Activated effector memory CD4-positive, alpha-beta T cell treated with Interleukin-2 at 50 U/mL for 16 hours (primary cell): ENCODE measurements around the gene HHIPL1.

ENCODE experiments used
- DNase-seq: peaks from one replicate; pipeline ENCODE4 v3.0.0-alpha.2; 2020

The HHIPL1 gene

DNA sequence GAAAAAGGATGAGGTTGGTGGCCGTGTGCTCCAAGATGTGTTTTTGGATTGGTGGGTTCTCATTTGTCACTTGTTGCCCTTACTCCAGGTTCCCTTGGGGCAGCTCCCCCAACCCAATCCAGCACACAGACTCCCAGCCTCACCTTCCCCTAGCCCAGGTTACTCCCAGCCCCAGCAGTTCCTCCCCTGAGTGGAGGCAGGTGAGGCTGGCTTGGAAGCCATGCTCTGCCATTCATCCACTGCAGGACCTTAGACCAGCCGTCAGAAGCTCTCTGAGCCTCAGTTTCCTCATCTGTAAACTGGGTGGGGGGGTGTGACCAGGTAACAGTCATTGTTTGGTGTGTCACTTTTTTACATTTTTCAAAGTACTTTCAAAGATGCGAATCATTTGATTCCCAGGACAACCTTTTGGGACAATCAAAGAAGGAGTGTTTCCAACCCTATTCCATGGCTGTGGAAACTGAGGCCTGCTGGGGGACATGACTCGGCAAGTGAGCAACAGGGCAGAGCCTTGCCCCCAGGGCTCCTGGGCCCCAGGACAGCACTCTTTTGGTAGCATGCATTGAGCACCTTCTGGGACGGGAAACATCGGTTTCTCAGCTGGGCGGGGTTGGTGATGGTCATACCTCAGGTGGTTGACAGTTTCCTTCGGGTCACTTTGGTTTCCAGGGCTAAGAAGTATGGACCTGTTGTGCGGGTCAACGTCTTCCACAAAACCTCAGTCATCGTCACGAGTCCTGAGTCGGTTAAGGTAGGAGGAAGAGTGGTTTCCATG, 46.4 kb downstream of the HHIPL1 start:
- DNase-seq = no peak

DNA sequence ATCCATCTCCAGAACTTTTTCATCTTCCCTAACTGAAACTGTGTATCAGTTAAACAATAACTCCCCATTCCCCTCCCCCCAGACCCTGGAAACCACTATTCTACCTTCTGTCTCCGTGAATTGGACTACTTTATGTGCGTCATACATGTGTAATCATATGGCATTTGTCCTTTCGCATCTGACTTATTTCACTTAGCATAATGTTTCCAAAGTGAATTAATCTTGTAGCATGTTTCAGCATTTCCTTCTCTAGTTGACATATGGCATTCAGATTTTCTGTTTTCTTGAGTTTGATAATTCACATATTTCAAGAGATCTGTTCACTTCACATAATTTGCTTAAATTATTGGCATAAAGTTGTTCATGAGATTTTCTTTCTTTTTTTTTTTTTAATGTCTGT, 49.0 kb downstream of the HHIPL1 start:
- no peak for DNase-seq

DNA sequence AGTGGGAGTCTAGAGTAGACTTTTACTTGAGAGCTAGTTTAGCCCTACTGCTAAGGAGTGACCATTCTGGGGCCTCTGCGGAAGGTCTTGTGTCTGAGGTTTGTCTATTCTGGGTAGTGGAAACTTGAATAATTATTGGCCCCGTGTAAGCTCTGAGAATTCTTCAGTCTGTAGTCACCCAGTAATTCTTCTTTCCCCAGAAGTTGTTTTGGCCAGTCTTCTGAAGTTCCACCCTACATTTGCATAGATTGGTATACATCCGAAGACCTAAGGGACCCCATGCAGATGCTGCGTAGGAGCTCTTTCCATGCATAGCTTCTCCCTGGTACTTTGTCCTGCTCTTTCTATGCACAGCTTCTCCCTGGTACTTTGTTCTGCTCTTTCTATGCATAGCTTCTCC, 52.0 kb downstream of the HHIPL1 start:
- no peak for DNase-seq

DNA sequence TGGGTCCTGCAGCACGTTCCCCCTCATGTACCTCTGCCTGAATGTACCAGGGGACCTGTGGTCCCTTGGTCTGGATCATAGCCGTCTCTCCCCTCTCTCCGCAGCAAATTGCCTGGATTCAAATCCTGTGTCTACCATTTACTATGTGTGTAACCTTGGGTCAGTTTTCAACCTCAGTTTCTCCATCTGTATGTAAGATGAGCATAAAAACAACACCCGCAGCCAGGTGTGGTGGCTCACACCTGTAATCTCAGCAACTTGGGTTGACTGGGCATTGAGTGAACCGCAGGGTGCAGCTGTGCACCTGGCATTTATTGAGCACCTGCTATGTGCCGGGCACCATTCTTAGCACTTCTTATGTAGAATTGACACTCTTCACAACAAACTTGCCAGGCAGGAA, 53.3 kb downstream of the HHIPL1 start:
- DNase-seq = no peak

DNA sequence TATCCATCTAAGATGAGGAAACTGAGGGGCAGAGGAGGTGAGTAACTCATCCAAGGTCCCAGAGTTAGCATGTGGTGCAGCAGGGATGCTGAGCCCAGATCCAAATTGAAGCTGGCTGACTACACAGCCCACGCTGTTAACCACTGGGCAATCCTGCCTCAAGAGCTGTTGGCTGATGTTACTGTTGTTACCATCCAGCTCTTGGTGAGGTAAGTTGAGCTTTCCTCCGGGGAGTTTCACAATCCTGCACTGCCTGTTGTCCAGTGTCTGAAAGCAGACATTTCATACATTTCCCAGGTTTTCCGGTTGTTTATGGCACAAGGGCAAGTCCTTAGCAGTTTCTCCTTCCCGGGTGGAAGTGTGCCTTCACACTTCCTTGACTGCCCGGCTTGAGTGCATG, 53.7 kb downstream of the HHIPL1 start:
- DNase-seq = no peak

DNA sequence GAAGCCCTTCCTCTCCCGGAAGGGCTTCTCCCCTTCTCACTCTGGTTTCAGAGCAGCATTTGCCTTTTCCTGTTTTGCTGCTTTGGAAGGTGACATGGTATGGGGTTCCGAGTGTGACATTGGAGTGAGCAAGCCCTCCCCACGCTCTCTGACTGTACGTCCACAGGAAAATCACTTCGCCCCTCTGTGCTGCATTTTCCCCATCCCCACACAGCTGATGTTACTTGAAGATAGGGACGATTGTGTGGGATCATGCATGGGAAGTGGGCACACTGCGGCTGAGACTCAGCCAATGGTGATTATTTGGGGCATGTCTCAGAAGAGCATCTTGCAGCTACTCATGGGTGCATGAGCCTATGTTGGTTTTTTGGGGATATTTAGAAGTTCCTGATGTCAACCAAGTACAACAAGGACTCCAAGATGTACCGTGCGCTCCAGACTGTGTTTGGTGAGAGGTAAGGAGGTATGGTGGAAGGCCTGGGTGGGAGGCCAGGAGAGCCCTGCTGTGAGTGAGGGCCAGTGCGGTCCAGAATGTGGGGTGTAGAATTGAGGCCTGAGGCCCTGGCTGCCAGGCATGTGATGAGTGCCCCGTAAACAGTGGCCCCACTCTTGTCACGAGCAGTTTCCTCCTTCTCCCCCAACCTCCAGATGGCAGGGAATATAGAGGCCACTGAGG, 54.3 kb downstream of the HHIPL1 start:
- no peak for DNase-seq

DNA sequence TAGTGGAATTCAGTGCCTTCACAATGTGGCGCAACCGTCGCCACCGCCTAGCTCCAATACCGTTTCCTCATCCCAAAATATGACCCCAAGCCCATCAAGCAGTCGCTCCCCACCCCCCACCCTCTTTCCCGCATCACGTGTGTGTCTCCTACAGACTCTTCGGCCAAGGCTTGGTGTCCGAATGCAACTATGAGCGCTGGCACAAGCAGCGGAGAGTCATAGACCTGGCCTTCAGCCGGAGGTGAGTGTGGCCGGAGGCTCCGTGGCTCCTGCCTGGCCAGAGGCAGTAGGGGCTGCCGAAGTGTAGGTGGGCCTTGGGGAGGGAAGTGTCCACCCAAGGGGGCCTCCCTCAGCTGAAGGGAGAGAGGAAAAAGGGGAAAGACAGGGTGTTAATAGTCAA, 54.9 kb downstream of the HHIPL1 start:
- DNase-seq = no peak

DNA sequence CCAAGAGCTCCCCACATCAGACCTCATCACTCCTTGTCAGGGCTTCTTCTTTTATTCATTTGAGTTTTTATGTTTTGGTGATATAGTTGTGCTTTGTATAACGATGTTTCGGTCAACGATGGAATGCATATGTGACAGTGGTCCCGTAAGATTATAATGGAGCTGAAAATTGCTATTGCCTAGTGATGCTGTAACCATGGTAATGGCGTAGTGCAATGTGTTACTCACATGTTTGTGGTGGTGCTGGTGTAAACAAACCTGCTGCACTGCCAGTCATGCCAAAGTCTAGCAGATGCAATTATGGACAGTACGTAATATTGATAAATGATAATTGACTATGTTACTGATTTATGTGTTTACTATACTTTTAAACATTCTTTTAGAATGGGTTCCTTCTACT, 55.5 kb downstream of the HHIPL1 start:
- DNase-seq = no peak

DNA sequence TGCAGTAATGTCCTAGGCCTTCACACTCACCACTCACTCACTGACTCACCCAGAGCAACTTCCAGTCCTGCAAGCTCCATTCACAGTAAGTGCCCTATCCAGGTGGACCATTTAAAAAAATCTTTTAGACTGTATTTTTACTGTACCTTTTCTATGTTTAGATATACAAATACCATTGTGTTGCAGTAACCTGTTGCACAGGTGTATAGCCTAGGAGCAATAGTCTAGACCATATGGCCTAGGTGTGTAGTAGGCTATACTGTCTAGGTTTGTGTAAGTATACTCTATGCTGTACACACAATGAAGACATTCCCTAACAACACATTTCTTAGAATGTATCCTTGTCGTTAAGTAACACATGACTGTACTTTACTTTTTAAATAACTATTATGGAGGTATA, 56.3 kb downstream of the HHIPL1 start:
- no peak for DNase-seq

DNA sequence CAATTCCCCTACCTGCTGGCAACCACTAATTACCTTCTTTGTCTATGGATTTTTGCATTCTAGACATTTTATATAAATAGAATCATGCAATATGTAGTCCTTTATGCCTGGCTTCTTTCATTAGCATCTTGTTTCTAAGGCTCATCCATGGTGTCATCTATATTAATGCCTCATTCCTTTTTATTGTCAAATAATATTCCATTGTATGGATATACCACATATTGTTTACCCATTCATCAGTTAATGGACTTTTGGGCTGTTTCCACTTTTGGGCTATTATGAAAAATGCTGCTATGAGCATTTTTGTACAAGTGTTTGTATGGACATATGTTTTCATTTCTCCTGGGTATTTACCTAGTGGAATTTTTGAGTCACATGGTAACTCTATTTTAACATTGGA, 57.2 kb downstream of the HHIPL1 start:
- DNase-seq = no peak

DNA sequence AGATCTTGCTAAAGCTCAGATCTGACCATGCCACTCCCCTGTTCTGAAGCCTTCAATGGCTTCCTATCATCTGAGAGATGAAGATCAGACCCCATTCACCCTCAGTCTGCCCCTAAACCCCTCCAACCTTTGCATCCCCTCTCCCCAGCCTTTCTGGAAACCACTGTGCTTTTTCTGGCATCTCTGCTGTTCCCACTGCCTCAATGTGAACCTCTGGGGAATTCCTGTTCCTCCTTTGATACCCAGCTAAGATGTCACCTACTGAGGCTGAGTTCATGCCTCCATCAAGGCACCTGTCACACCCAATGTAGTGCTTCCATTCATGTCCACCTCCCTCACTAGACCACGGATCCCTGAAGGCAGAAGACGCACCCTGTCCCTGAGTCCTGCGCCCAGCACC, 58.5 kb downstream of the HHIPL1 start:
- no peak for DNase-seq

DNA sequence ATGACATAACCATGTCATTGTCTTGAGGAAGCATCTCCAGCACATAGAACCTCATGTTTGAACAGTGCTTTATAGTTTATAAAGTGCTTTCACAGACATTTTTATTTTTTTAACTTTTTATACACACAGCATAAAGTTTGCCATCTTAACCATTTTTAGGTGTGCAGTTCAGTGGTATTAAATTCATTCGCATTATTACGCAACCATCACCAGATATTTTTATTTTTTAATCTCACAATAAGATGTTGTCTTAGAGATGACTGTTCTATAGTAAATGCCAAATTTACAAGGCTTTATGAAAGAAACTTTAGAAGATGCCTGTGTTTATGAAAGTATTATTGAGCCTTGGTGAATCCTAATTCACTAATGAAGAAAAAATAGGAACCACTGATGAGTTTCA, 59.1 kb downstream of the HHIPL1 start:
- no peak for DNase-seq

DNA sequence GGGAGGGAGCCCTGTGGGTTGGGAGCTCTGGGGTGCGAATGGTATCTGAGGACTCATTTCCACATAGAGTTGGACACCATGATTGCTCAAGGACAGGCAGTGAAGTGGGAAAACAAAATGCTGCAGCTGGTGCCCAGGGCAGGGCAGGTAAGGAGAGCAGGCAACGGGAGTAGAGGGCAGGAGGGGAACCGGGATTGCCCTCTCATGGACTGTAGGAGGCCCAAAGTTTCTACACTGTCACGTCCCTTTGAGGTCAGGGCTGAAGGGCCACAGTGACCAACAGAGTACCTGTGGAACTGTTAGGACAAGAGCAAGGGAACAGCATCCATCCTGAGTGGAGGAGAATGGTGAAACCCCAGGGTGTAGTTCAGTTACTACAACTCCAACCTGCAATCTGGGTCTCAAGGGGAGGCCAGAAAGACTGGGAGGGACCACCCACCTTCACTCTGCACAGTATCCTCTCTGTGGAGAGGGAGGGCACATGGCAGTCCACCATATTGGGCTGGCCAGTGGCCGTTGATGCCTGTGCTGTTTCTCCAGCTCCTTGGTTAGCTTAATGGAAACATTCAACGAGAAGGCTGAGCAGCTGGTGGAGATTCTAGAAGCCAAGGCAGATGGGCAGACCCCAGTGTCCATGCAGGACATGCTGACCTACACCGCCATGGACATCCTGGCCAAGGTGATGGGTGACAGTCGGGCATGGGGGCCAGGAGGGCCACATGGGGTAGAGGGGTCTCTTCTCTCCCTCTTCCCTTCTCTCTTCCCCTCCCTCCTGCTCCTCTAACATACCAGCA, 61.4 kb downstream of the HHIPL1 start:
- DNase-seq = no peak

DNA sequence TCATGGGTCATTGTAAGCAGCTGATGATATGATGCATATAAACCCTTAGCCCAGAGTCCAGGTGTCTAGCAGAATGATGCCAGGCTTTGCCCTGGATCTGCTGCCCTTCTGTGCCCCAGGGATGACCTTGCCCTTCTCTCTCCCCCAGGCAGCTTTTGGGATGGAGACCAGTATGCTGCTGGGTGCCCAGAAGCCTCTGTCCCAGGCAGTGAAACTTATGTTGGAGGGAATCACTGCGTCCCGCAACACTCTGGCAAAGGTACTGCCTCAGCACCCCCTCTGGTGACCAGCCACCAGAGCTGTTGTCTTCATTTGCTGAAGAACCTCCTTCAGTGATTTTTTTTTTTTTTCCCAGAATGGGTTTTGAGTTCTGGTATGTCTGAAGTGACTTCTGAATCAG, 62.5 kb downstream of the HHIPL1 start:
- DNase-seq = no peak

DNA sequence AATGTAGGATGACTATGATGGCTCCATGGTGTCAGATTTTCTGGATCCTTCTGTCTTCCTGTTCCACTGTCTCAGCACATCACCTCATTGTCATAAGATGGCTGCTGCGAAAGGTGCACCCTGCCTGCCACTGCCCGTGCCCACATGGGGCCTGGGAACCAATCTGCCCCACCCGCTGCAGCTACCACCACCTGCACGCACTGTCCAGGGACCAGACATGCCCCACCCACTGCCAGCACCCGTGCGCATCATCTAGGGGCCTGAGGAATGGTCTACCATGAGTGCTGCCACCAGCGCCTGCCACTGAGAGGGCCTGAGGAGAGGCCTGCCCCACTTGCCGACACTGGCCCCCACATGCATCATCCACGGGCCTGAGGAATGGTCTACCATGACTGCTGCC, 63.0 kb downstream of the HHIPL1 start:
- DNase-seq = no peak

DNA sequence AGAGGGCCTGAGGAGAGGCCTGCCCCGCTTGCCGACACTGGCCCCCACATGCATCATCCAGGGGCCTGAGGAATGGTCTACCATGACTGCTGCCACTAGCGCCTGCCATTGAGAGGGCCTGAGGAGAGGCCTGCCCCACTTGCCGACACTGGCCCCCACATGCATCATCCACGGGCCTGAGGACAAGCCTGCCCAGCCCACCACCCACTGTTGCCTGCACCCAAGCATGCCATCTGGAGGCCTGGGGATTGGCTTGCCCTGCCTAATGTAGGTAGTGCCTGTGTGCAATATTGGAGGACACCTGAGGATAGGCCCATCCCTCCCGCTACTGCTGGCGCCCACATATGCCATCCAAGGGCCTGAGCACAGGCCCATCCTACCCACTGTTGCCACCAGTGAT, 63.5 kb downstream of the HHIPL1 start:
- no peak for DNase-seq

DNA sequence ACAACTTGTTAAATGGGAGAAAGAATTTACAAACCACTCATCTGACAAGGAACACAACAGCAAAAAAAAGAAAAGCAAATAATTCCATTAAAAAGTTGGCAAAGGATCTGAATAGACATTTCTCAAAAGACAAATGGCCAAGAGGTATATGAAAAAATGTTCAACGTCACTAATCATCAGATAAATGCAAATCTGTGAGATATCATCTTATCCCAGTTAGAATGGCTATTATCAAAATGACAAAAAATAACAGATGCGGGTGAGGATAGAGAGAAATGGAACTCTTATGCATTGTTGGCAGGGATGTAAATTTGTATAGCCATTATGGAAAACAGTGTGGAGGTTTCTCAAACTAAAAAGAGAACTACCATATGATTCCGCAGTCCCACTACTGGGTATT, 69.0 kb downstream of the HHIPL1 start:
- DNase-seq = no peak

DNA sequence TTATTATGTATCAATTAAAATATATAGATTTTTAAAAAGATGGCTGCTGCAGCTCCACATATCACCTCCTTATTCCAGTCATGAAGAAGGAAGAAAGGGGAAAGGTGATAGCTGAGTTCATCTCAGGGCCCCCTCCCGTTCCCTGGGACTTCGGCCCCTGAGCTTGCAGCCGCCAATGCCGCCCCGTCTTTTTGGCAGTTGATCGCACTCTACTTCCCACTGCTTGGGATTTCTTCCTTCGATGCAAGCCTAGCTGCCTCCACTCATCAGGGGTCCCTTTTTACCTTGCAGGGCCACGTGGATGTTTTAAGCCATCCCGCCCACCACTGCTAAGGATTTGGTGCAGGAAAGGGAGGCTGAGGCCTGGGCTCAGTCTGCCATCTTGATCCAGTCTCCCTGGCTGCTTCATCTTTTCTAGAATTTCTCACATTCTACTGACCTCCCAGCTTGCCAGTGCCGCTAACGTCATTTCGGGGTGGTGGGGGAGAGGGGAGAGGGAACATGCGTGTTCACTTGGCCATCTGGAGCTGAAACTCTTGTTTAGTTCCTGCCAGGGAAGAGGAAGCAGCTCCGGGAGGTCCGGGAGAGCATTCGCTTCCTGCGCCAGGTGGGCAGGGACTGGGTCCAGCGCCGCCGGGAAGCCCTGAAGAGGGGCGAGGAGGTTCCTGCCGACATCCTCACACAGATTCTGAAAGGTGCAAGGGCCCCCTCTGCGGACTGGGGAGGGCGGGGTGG, 70.5 kb downstream of the HHIPL1 start:
- DNase-seq = no peak

DNA sequence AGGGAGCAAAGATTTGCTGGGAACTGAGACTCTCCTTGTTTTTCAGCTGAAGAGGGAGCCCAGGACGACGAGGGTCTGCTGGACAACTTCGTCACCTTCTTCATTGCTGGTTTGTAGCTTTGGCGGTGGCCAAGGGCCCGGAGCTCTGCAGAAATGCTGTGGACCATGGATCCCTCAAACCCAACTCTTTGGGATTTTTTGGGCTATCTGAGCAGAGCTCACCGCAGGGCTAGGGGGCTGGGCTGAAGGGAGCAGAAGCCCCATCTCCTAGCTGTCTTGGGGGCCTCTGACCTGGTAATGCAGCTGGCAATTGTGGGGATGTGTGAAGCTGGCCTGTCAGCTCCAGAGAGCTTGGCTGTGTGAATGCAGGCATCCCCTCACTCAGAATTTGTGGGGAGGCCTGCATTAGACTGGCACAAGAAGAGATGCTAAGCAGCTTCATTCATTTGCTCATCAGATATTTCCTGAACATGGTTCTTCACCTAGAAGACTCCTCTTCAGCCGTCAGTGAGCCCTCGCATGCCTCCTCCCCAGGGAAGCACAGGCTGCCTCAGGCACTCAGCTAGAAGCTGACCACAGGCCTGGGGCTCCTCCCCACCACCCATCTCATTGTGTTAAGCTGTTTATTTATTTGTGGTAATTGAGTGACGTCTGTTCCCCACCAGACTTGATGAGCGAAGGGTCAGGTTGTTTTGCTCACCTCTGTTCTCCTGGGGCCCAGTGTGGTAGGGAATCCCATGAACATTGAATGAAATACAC, 71.3 kb downstream of the HHIPL1 start:
- no peak for DNase-seq

DNA sequence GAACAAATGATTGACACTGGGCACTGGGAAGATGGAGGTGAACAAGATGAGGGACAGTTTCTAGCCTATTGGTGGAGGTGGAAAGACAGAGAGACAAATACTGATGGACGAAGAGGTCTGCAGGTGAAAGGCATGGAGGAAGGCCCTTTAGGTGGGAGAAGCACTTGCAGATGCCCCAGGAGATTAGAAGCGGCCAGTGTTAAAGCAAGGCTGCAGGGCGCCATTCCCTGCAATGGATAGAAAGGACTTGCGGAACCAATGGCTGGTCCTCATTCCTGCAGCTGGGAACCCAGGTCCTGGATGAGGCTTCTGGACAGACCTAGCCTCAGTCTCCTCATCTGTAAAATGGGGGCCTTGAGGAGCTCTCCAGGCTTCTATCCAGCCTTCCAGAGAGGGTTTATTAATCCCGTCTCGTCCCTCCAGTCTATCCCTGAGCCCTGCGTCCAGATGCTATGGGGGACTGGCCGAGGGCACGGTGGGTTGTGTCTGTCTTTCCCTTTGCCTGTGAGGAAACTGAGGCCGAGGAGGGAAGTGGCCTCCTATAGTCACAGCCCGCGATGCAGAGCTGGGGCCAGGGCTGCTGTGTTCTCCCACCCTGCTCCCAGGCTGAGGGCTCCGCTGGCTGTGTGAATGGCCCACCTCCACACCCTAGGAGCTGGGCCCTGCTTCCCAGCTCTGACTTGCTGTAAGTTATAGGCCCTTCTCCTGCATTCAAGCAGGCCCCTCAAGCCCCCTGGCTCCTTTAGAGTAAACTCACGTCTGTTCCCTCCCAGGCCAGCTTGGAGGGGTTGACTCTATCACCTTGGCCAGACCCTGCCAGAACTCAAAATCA, 72.1 kb downstream of the HHIPL1 start:
- DNase-seq = no peak

DNA sequence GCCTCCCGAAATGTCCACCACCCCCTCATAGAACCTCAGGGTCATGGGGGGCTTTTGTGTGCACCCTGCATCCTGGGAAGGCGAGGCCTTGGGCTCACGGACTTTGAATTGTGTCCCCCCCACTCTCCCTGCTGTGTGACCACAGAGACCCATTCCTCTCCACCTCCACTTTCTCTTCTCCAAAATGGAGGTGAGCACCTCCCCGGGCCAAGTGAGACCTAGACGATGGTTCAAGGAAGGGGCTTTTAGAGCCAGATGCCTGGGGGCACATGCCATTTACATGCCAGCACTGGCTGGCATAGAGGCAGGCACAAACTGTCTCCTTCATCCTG, 72.7 kb downstream of the HHIPL1 start:
- DNase-seq = no peak
